HepG2 (cell line): ENCODE data around the gene CEBPG. TPM values are rescaled to one million over a fixed set of nuclear protein-coding genes. Genes with fewer than 3 reads are reported as not detected.

Source experiments
- ERF ChIP-seq: IDR thresholded peaks from 2 replicates; pipeline ENCODE4 v1.6.1; 2018; ENCODE audit warnings: missing biosample characterization, missing genetic modification reagents
- EZH2 ChIP-seq: conservative IDR thresholded peaks from 2 replicates; pipeline ENCODE4 v1.6.1; 2012; ENCODE audit warnings: mild to moderate bottlenecking, low read depth, low read length, moderate library complexity
- HOXA5 ChIP-seq: sonication (generic); formaldehyde crosslinking; IDR thresholded peaks from 2 replicates; pipeline ENCODE4 v1.4.0; 2020; ENCODE audit warnings: missing genetic modification reagents
- IKZF1 ChIP-seq: fragments of 450-650 bp; IDR thresholded peaks from 2 replicates; pipeline ENCODE4 v1.7.1; 2016
- MBD4 ChIP-seq: IDR thresholded peaks from 2 replicates; pipeline ENCODE4 v1.6.1; 2012; ENCODE audit warnings: low read length, inconsistent platforms, borderline replicate concordance
- ONECUT2 ChIP-seq: sonication (generic); formaldehyde crosslinking; IDR thresholded peaks from 2 replicates; pipeline ENCODE4 v1.4.0; 2020; ENCODE audit warnings: missing genetic modification reagents
- PHB2 ChIP-seq: fragments of 450-650 bp; IDR thresholded peaks from 2 replicates; pipeline ENCODE4 v1.6.1; 2018; ENCODE audit not compliant: partially characterized antibody
- SIX1 ChIP-seq: sonication (generic); formaldehyde crosslinking; IDR thresholded peaks from 2 replicates; pipeline ENCODE4 v1.4.0; 2020; ENCODE audit warnings: missing genetic modification reagents, borderline replicate concordance
- SPEN ChIP-seq: sonication (generic); formaldehyde crosslinking; IDR thresholded peaks from 2 replicates; pipeline ENCODE4 v1.5.1; 2020; ENCODE audit warnings: low read depth, mild to moderate bottlenecking, missing genetic modification reagents
- SRF ChIP-seq: IDR thresholded peaks from 2 replicates; pipeline ENCODE4 v1.6.1; 2011; ENCODE audit warnings: mild to moderate bottlenecking, low read depth, low read length, moderate library complexity
- STAT5B ChIP-seq: sonication (generic); formaldehyde crosslinking; IDR thresholded peaks from 2 replicates; pipeline ENCODE4 v1.4.0; 2020; ENCODE audit warnings: missing genetic modification reagents
- TAF15 ChIP-seq: fragments of 200-400 bp; formaldehyde crosslinking; IDR thresholded peaks from one replicate; pipeline ENCODE4 v1.6.1; 2018; ENCODE audit warnings: mild to moderate bottlenecking, low read depth, low read length; ENCODE audit not compliant: poor library complexity, severe bottlenecking
- ZNF207 ChIP-seq: fragments of 450-650 bp; IDR thresholded peaks from 2 replicates; pipeline ENCODE4 v1.6.1; 2016; ENCODE audit warnings: antibody characterized with exemption, borderline replicate concordance
- ZNF343 ChIP-seq: sonication (generic); formaldehyde crosslinking; IDR thresholded peaks from 2 replicates; pipeline ENCODE4 v1.4.0; 2020; ENCODE audit warnings: mild to moderate bottlenecking, missing genetic modification reagents
- ZNF552 ChIP-seq: sonication (generic); formaldehyde crosslinking; IDR thresholded peaks from 2 replicates; pipeline ENCODE4 v1.9.0; 2022; ENCODE audit warnings: missing genetic modification reagents, mild to moderate bottlenecking, borderline replicate concordance
- ZNF644 ChIP-seq: IDR thresholded peaks from 2 replicates; pipeline ENCODE4 v1.6.1; 2016; ENCODE audit warnings: low read depth
- polyA plus RNA-seq, 8 experiments: library from polyadenylated mRNA; depleted of rRNA in 3 of 8; stranded (reverse) in 7 of 8; unstranded in 1 of 8; fragments of >200 nt; fragmentation: Illumina TruSeq in 4 of 8; extraction: Trizol in 4 of 8; gene quantifications; 2 replicates each; pipeline versions ENCODE4 v1.2.1 to v1.2.3, GENCODE V29; 2011 to 2016; ENCODE audit warnings: low read depth in 4 of 8, missing spikeins in 1 of 8, mixed read lengths in 1 of 8; ENCODE audit not compliant: insufficient read depth in 1 of 8
- total RNA-seq, 5 experiments: library from RNA; depleted of rRNA; stranded (reverse); fragments of >200 nt; fragmentation: Illumina TruSeq; extraction: Trizol; gene quantifications; 2 replicates each; pipeline ENCODE4 v1.2.3, GENCODE V29; 2016; ENCODE audit warnings: low read depth in 1 of 5
- TF ChIP-seq, protein P1 (sequence below): sonication (generic); formaldehyde crosslinking; IDR thresholded peaks from 2 replicates; pipeline ENCODE4 v1.8.0; 2022; ENCODE audit warnings: missing genetic modification reagents, mild to moderate bottlenecking, inconsistent platforms, borderline replicate concordance
- TF ChIP-seq, protein P2 (sequence below): sonication (generic); formaldehyde crosslinking; IDR thresholded peaks from 2 replicates; pipeline ENCODE4 v1.9.0; 2021; ENCODE audit warnings: missing genetic modification reagents, mild to moderate bottlenecking, borderline replicate concordance
- TF ChIP-seq, protein P3 (sequence below): sonication (generic); formaldehyde crosslinking; IDR thresholded peaks from 2 replicates; pipeline ENCODE4 v1.4.0; 2020; ENCODE audit warnings: mild to moderate bottlenecking, missing genetic modification reagents
- TF ChIP-seq, protein P4 (sequence below): sonication (generic); formaldehyde crosslinking; IDR thresholded peaks from 2 replicates; pipeline ENCODE4 v1.8.0; 2022; ENCODE audit warnings: missing genetic modification reagents, low read depth, mild to moderate bottlenecking, borderline replicate concordance
- TF ChIP-seq, protein P5 (sequence below): sonication (generic); formaldehyde crosslinking; IDR thresholded peaks from 2 replicates; pipeline ENCODE4 v1.4.0; 2020; ENCODE audit warnings: mild to moderate bottlenecking, missing genetic modification reagents
- TF ChIP-seq, protein P6 (sequence below): sonication (generic); formaldehyde crosslinking; IDR thresholded peaks from 2 replicates; pipeline ENCODE4 v1.5.0; 2020; ENCODE audit warnings: mild to moderate bottlenecking, missing genetic modification reagents, moderate library complexity

The CEBPG gene
- total and polyA plus RNA-seq, 2 of the 13 experiments (the other 11 are each of a cell fraction or from before 2014, with no cell fraction given): 25.7 to 34.3 TPM

DNA sequence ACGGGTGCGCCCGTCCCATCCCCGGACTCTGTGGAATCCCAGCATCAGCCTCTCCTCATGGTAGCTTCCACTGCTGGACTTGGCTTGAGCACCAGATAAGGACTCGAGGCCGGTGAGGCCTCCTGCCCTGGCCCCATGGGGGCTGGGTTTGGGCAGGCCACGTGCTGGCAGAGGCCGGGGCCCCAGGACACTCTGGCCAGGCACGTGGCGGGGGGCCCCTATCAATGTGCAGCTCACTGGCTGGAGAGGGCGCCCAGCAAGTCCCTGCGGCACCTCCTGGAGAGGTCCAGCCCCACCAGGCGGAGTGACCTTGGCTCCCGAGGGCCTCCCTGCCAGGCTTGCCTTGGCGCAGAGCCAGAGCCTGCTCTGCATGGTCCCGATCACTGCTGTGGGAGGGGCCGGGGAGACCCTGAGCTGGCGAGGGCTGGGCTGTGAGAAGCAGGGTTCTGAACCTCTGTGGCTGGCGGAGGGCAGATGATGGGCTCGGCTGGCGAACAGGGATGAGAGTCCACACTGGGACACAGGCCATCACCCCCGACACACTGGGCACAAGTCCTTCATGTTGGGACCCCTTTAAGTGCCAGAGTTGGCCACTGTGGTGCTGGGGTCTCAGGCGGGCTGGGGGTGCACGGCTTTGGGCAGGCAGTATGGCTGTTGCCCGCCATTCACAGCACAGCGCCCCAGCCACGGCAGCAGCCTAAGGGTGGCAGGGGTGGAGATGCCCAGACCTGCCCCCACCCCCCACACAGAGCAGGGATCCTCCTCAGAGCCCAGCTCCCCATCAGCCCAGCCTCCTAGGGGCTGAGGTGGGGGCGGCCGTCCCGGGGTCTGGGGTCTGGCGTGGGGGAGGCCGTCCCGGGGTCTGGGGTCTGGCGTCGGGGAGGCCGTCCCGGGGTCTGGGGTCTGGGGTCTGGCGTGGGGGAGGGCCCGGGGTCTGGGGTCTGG lies 19.1 kb downstream of the CEBPG start (continued):
- TF ChIP-seq, protein P1, sequence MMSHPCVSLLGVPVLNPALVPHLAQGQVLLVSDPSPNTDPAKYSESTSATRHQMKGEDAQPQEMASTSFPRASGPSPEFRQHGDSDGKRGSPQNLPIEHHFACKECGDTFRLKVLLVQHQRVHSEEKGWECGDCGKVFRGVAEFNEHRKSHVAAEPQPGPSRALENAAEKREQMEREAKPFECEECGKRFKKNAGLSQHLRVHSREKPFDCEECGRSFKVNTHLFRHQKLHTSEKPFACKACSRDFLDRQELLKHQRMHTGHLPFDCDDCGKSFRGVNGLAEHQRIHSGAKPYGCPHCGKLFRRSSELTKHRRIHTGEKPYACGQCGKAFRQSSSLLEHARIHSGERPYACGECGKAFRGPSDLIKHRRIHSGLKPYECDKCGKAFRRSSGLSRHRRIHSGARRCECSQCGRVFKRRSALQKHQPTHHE: peak; percentile 98
- TF ChIP-seq, protein P2, sequence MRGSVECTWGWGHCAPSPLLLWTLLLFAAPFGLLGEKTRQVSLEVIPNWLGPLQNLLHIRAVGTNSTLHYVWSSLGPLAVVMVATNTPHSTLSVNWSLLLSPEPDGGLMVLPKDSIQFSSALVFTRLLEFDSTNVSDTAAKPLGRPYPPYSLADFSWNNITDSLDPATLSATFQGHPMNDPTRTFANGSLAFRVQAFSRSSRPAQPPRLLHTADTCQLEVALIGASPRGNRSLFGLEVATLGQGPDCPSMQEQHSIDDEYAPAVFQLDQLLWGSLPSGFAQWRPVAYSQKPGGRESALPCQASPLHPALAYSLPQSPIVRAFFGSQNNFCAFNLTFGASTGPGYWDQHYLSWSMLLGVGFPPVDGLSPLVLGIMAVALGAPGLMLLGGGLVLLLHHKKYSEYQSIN (CRISPR knock-in tag): 0 out of 2 replicates have a peak, but pooled peaks have one; percentile 52
- TF ChIP-seq IKZF1 (no peak), MBD4 (no peak), PHB2 (no peak), SPEN (CRISPR knock-in tag) (peak; percentile 97), ZNF552 (CRISPR knock-in tag) (peak; percentile 100), SRF (no peak), STAT5B (CRISPR knock-in tag) (peak; percentile 82; the same call in 1 of the 2 replicates), HOXA5 (peak; percentile 100), ZNF207 (no peak), SIX1 (CRISPR knock-in tag) (peak; percentile 55; the same call in 1 of the 2 replicates), ZNF644 (peak; percentile 92), ZNF343 (CRISPR knock-in tag) (peak; percentile 99), TAF15 (no peak), ERF (CRISPR knock-in tag) (peak; percentile 98), EZH2 (no peak), ONECUT2 (CRISPR knock-in tag) (0 out of 2 replicates have a peak, but pooled peaks have one; percentile 63)
- TF ChIP-seq, protein P3, sequence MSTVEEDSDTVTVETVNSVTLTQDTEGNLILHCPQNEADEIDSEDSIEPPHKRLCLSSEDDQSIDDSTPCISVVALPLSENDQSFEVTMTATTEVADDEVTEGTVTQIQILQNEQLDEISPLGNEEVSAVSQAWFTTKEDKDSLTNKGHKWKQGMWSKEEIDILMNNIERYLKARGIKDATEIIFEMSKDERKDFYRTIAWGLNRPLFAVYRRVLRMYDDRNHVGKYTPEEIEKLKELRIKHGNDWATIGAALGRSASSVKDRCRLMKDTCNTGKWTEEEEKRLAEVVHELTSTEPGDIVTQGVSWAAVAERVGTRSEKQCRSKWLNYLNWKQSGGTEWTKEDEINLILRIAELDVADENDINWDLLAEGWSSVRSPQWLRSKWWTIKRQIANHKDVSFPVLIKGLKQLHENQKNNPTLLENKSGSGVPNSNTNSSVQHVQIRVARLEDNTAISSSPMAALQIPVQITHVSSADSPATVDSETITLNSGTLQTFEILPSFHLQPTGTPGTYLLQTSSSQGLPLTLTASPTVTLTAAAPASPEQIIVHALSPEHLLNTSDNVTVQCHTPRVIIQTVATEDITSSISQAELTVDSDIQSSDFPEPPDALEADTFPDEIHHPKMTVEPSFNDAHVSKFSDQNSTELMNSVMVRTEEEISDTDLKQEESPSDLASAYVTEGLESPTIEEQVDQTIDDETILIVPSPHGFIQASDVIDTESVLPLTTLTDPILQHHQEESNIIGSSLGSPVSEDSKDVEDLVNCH (CRISPR knock-in tag): 0 out of 2 replicates have a peak, but pooled peaks have one; percentile 91
- TF ChIP-seq, protein P4, sequence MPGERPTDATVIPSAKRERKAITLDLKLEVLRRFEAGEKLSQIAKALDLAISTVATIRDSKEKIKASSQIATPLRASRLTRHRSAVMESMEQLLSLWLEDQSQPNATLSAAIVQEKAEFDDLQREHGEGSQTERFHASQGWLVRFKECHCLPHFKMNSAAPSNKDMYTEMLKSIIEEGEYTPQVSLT (CRISPR knock-in tag): peak; percentile 97; the same call in 1 of the 2 replicates
- TF ChIP-seq, protein P5, sequence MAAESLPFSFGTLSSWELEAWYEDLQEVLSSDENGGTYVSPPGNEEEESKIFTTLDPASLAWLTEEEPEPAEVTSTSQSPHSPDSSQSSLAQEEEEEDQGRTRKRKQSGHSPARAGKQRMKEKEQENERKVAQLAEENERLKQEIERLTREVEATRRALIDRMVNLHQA (CRISPR knock-in tag): no peak
- TF ChIP-seq, protein P6, sequence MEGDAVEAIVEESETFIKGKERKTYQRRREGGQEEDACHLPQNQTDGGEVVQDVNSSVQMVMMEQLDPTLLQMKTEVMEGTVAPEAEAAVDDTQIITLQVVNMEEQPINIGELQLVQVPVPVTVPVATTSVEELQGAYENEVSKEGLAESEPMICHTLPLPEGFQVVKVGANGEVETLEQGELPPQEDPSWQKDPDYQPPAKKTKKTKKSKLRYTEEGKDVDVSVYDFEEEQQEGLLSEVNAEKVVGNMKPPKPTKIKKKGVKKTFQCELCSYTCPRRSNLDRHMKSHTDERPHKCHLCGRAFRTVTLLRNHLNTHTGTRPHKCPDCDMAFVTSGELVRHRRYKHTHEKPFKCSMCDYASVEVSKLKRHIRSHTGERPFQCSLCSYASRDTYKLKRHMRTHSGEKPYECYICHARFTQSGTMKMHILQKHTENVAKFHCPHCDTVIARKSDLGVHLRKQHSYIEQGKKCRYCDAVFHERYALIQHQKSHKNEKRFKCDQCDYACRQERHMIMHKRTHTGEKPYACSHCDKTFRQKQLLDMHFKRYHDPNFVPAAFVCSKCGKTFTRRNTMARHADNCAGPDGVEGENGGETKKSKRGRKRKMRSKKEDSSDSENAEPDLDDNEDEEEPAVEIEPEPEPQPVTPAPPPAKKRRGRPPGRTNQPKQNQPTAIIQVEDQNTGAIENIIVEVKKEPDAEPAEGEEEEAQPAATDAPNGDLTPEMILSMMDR: peak; percentile 79
